HG03280 (cell line): Measurements from ENCODE around the gene BRPF1.

Experiments used
- ATAC-seq: cut with Tn5 transposase; IDR thresholded peaks from one replicate; pipeline ENCODE4 v1.9.1; 2021; ENCODE audit warnings: mild to moderate bottlenecking, moderate library complexity; ENCODE audit not compliant: unreplicated experiment

Gene BRPF1

GRCh38 chr3:9732080-9732739, 675 bp downstream of the BRPF1 start:
- no peak for ATAC-seq

- ATAC-seq = no peak
Observed at GRCh38 chr3:9732740-9733115, 1.2 kb downstream of the BRPF1 start.

- no peak for ATAC-seq
Observed at GRCh38 chr3:9736831-9737230, 5.3 kb downstream of the BRPF1 start.

GRCh38 chr3:9739181-9739580, 7.6 kb downstream of the BRPF1 start:
- no peak for ATAC-seq

GRCh38 chr3:9742560-9742959, 11.0 kb downstream of the BRPF1 start:
- ATAC-seq = no peak

GRCh38 chr3:9743548-9743947, 12.0 kb downstream of the BRPF1 start:
- no peak for ATAC-seq

- ATAC-seq = no peak
Observed at GRCh38 chr3:9744162-9744561, 12.6 kb downstream of the BRPF1 start.

GRCh38 chr3:9745521-9745920, 14.0 kb downstream of the BRPF1 start:
- no peak for ATAC-seq

- ATAC-seq = no peak
Observed at GRCh38 chr3:9746330-9746729, 14.8 kb downstream of the BRPF1 start.

- peak; percentile 19 for ATAC-seq
Observed at GRCh38 chr3:9747267-9747666, 15.7 kb downstream of the BRPF1 start.

- ATAC-seq = no peak
Observed at GRCh38 chr3:9748031-9748430, 16.5 kb downstream of the BRPF1 start.

- ATAC-seq = no peak
Observed at GRCh38 chr3:9749296-9749644, 17.7 kb downstream of the BRPF1 start.

GRCh38 chr3:9749645-9750555, 18.4 kb downstream of the BRPF1 start, which contains the start of gene OGG1:
Gene OGG1 (plus strand): TSS chr3:9749952. CDS start chr3:9750287, 335 bp downstream.
- ATAC-seq = peak; percentile 93

GRCh38 chr3:9750556-9751411, 19.2 kb downstream of the BRPF1 start:
- ATAC-seq = no peak

- ATAC-seq = no peak
Observed at GRCh38 chr3:9754678-9755077, 23.1 kb downstream of the BRPF1 start.

- no peak for ATAC-seq
Observed at GRCh38 chr3:9757427-9757826, 25.9 kb downstream of the BRPF1 start.

GRCh38 chr3:9760779-9761505, 29.4 kb downstream of the BRPF1 start:
- ATAC-seq = no peak

- no peak for ATAC-seq
Observed at GRCh38 chr3:9761919-9762318, 30.4 kb downstream of the BRPF1 start.

GRCh38 chr3:9762871-9763270, 31.3 kb downstream of the BRPF1 start:
- ATAC-seq = no peak

- ATAC-seq = no peak
Observed at GRCh38 chr3:9765865-9766264, 34.3 kb downstream of the BRPF1 start.

- ATAC-seq = no peak
Observed at GRCh38 chr3:9767418-9767817, 35.9 kb downstream of the BRPF1 start.
